ENCODE measurements around the gene ZDHHC16.
A peak's percentile ranks its signal among the peaks of the same experiment; 100 is the strongest.
"Not testable (repeated sequence)": the region's sequence is repeated elsewhere in the genome, so short reads cannot be mapped to it uniquely, and the experiment has no call there.

ZDHHC16 gene

GRCh38 chr10:97435211-97435610, 10.8 kb upstream of the ZDHHC16 start:
- DNase-seq: no peak

- DNase-seq: no peak
These were observed 3.7 kb upstream of the ZDHHC16 start for GRCh38 chr10:97442277-97442676.

- DNase-seq: no peak
These were observed 1.8 kb upstream of the ZDHHC16 start for GRCh38 chr10:97444212-97444611.

- no peak for DNase-seq
These were observed 636 bp upstream of the ZDHHC16 start for GRCh38 chr10:97445357-97445721.

GRCh38 chr10:97450828-97451227, 4.9 kb downstream of the ZDHHC16 start:
- DNase-seq: no peak

- DNase-seq: no peak
These were observed 5.6 kb downstream of the ZDHHC16 start for GRCh38 chr10:97451605-97452004.

GRCh38 chr10:97452352-97452751, 6.4 kb downstream of the ZDHHC16 start:
- no peak for DNase-seq

GRCh38 chr10:97454330-97455036, 8.5 kb downstream of the ZDHHC16 start:
- peak; percentile 18 for DNase-seq

GRCh38 chr10:97456034-97456685, 10.2 kb downstream of the ZDHHC16 start:
- no peak for DNase-seq

GRCh38 chr10:97456686-97457065, 10.7 kb downstream of the ZDHHC16 start:
- DNase-seq: no peak

- no peak for DNase-seq
These were observed 13.1 kb downstream of the ZDHHC16 start for GRCh38 chr10:97459111-97459510.

GRCh38 chr10:97459933-97460332, 14.0 kb downstream of the ZDHHC16 start:
- DNase-seq: no peak

GRCh38 chr10:97462309-97462708, 16.3 kb downstream of the ZDHHC16 start:
- no peak for DNase-seq

GRCh38 chr10:97463363-97464132, 17.6 kb downstream of the ZDHHC16 start:
- DNase-seq: peak; percentile 62

GRCh38 chr10:97464226-97464625, 18.3 kb downstream of the ZDHHC16 start:
- no peak for DNase-seq

GRCh38 chr10:97465982-97466381, 20.0 kb downstream of the ZDHHC16 start:
- no peak for DNase-seq

GRCh38 chr10:97466755-97467154, 20.8 kb downstream of the ZDHHC16 start:
- DNase-seq: no peak

GRCh38 chr10:97468162-97468561, 22.2 kb downstream of the ZDHHC16 start:
- DNase-seq: no peak

GRCh38 chr10:97468781-97469180, 22.8 kb downstream of the ZDHHC16 start:
- not testable (repeated sequence) for DNase-seq

GRCh38 chr10:97474918-97475317, 28.9 kb downstream of the ZDHHC16 start:
- DNase-seq: no peak

GRCh38 chr10:97475936-97476594, 30.1 kb downstream of the ZDHHC16 start:
- no peak for DNase-seq

- not testable (repeated sequence) for DNase-seq
These were observed 33.4 kb downstream of the ZDHHC16 start for GRCh38 chr10:97479410-97479809.

- peak; percentile 50 for DNase-seq
These were observed 34.0 kb downstream of the ZDHHC16 start for GRCh38 chr10:97479939-97480338.
